22Rv1 (cell line): ENCODE data around the gene ALDH1B1.
"Not testable (repeated sequence)": the region's sequence is repeated elsewhere in the genome, so short reads cannot be mapped to it uniquely, and the experiment has no call there.

Source experiments
- H3K27ac ChIP-seq: fragments of 450-650 bp; 2 replicates; pipeline ENCODE4 v1.5.1; 2017
- ZFX ChIP-seq: fragments of 450-650 bp; IDR thresholded peaks from 2 replicates; pipeline ENCODE4 v1.6.1; 2017; ENCODE audit warnings: antibody characterized with exemption, borderline replicate concordance
- TF ChIP-seq, protein P1 (sequence below): fragments of 450-650 bp; IDR thresholded peaks from 2 replicates; pipeline ENCODE4 v1.5.1; 2017; ENCODE audit warnings: mild to moderate bottlenecking

Gene ALDH1B1

DNA sequence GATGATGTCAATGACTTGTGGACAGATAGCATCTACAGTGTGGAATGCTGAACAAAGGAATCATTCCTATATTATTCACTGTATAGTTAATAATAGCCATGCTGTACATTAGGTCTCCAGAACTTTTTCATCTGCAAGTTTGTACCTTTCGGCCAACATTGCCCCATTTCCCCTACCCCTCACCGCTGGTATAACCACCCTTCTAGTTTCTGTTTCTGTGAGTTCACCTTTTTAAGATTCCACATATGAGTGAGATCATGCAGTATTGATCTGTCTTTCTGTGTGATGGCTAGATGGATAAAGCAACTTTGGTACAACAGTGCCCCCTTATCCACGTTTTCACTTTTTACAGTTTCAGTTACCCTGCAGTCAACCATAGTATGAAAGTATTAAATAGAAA is 18.8 kb upstream of the ALDH1B1 start:
- no peak for TF ChIP-seq ZFX
- TF ChIP-seq, protein P1, sequence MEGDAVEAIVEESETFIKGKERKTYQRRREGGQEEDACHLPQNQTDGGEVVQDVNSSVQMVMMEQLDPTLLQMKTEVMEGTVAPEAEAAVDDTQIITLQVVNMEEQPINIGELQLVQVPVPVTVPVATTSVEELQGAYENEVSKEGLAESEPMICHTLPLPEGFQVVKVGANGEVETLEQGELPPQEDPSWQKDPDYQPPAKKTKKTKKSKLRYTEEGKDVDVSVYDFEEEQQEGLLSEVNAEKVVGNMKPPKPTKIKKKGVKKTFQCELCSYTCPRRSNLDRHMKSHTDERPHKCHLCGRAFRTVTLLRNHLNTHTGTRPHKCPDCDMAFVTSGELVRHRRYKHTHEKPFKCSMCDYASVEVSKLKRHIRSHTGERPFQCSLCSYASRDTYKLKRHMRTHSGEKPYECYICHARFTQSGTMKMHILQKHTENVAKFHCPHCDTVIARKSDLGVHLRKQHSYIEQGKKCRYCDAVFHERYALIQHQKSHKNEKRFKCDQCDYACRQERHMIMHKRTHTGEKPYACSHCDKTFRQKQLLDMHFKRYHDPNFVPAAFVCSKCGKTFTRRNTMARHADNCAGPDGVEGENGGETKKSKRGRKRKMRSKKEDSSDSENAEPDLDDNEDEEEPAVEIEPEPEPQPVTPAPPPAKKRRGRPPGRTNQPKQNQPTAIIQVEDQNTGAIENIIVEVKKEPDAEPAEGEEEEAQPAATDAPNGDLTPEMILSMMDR = no peak
- H3K27ac ChIP-seq = no peak overlapping the region

DNA sequence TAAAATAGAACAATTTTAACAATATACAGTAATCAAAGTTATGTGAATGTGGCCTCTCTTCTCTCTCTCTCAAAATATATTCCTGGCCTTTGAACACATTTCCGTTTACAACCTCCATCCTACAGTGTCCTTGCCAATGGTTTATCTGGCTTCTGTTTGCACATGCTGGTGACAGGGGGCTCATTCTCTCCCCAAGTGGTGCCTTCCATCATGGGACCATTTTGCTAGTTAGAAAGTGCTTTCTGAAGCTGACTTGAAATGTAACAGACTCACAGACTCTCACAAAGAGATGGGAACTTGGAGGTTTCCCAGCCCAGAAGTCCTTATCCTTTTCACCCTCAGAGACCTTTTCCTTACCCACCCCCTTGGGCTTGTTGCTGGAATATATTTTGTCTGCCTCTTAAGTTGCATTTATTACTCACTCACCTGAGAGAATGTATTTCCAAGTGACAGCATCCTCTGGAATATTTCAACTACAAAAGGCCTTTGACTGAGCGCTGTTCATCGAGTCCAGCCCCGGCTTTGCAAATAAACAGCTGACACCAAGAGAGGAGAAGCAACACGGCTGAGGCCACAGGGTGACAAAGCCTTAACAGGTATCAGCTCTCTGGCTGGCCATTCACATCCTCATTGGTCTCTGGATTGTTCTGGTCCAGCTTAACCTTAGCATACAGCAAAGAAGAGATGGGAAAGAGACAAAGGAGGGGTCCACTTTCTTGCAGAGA is 17.5 kb upstream of the ALDH1B1 start:
- H3K27ac ChIP-seq = no peak overlapping the region
- TF ChIP-seq ZFX = no peak
- TF ChIP-seq, protein P1 = no peak

DNA sequence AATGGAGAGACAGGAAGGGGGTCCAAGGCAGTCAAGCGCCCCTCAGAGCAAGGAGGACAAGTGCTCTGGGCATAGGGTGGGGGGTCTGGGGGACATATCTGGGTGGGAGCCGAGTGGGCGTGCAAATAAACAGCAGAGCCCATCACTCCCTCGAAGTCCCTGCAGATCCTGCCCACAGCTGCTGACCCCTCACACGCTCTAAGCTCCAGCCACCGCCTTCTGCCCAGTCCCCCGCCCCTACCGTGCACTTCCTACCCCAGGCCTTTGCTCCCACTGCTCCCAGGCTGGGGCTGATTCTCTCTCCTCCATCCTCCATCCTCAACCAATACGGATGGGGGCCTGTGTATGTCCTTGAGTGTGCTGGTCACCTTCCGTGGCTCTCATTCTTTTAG is 16.9 kb upstream of the ALDH1B1 start:
- TF ChIP-seq, protein P1 = no peak
- no peak for TF ChIP-seq ZFX
- H3K27ac ChIP-seq = no peak overlapping the region

DNA sequence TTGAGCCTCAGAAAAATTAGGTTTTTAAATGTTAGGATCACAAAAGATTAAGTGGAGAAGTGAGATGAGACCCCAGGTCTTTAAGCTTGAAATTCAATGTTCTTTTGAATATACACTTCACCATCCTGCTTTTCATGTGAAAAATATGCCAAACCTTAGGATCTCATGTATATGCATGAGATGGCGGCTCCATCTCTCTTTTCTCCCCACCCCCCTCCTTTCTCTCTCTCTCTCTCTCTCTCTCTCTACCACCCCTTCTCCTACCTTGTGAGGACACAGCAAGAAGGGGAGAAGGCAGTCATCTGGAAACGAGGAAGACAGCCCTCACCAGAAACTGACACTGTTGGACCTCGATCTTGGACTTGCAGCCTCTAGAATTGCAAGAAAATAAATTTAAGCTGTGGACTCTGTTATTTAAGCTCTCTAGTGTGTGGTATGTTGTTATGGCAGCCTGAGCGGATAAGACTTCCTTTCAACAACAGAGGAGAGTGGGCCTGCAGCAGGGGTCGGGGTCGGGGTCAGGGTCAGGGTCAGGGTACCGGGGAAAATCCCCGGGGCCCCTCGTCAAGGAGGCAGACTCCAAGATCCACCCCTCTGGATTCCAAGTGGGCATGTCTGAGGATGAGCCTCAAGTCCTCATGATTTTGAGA is 16.4 kb upstream of the ALDH1B1 start:
- TF ChIP-seq ZFX = no peak
- TF ChIP-seq, protein P1 = no peak
- H3K27ac ChIP-seq = no peak overlapping the region

DNA sequence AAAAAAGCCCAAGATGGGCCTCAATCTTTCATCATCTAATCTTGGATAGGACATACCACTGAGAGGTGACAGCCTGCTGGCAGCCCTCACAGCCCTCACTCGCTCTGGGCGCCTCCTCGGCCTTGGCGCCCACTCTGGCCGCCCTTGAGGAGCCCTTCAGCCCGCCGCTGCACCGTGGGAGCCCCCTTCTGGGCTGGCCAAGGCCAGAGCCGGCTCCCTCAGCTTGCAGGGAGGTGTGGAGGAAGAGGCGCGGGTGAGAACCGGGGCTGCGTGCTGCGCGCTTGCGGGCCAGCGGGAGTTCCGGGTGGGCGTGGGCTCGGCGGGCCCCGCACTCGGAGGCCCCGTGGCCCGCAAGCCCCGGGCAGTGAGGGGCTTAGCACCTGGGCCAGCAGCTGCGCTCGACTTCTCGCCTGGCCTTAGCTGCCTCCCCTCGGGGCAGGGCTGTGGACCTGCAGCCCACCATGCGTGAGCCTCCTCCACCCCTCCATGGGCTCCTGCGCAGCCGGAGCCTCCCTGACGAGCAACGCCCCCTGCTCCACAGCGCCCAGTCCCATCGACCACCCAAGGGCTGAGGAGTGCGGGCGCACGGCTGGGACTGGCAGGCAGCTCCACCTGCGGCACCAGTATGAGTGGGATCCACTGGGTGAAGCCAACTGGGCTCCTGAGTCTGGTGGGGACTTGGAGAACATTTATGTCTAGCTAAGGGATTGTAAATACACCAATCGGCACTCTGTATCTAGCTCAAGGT is 15.0 kb upstream of the ALDH1B1 start:
- H3K27ac ChIP-seq = not testable (repeated sequence)

DNA sequence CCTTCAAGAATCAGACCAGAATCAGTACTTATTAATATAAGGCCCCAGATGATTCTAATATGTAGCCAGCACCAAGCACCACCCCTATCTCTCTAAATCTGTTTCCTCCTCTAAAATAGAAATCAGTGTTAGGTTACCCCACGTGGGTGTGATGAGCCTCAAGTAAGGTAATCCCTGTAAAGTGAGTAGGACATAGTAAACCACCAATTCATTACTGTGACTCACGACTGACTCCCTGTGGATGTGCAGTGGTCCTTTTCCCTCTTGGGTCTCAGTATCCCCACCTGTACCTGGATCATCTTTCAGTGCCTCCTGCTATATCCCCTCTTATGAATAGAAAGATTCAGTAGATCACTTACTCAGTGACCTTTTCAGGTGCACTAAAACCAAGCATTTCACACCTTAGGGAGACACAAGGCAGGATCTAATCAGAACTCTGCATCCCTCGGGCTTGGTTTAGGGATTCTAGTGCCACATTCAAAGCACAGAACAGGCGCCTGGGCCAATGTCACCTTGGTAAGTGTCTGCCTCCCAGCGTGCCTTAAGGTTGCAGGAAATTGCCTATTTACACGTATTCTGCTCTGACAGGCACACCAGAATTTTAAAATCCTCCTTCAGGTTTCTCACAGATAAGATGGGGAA is 12.2 kb upstream of the ALDH1B1 start:
- TF ChIP-seq, protein P1 = no peak
- no peak for TF ChIP-seq ZFX
- H3K27ac ChIP-seq = no peak overlapping the region

DNA sequence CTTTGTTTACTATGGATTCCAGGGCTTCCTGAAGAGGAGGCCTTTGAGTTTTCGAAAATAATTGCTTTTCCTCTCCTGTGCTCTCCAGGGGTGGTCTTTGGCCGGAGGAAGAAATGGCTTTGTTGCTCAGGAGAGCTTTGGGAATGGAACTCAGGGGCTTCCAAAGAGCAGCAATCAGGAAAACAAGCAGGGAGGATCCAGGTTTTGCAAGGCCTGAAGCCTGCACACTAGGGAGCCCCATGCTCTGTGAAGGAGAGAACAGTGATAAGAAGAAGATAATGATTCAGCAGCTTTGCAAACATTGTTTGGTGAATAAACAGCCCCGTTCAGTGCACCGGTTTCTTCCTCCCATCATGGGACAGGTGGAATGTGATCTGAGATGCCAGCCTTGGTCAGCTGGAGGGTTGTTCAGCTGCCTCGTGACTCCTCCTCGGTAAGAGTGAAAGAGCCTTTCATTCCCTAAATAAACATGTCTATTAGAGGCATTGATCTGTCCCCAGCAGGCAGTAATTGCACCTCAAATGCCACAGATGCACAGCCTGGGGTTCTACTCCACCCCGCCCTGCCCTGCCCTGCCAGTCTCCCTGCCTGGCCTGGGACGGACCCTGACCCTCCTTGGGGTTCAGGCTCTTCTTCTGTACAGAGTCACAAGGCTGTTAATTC is 11.5 kb upstream of the ALDH1B1 start:
- no peak overlapping the region for H3K27ac ChIP-seq
- TF ChIP-seq, protein P1 = no peak
- no peak for TF ChIP-seq ZFX
